HepG2 (cell line): Measurements from ENCODE around the gene NCKAP1. TPM values are rescaled to one million over a fixed set of nuclear protein-coding genes. Genes with fewer than 3 reads are reported as not detected.
A peak's percentile ranks its signal among the peaks of the same experiment; 100 is the strongest.

Experiments used
- ADNP ChIP-seq: sonication (generic); formaldehyde crosslinking; IDR thresholded peaks from 2 replicates; pipeline ENCODE4 v1.4.0; 2020; ENCODE audit warnings: missing genetic modification reagents
- ARNTL ChIP-seq: sonication (generic); formaldehyde crosslinking; IDR thresholded peaks from 2 replicates; pipeline ENCODE4 v1.4.0; 2020; ENCODE audit warnings: mild to moderate bottlenecking, missing genetic modification reagents
- CEBPB ChIP-seq: IDR thresholded peaks from 2 replicates; pipeline ENCODE4 v1.6.1; 2011; ENCODE audit warnings: low read depth, low read length, improper control_type of control experiment, borderline replicate concordance
- EP300 ChIP-seq, 3 experiments: sonication (generic) in 1 of 3; formaldehyde crosslinking in 1 of 3; IDR thresholded peaks; 2 replicates each; pipeline versions ENCODE4 v1.5.1 to v1.6.1; 2011 to 2020; ENCODE audit warnings: low read depth in 2 of 3, low read length in 2 of 3, borderline replicate concordance in 1 of 3, improper control_type of control experiment in 1 of 3, mild to moderate bottlenecking in 1 of 3, missing genetic modification reagents in 1 of 3, moderate library complexity in 1 of 3
- GRHL1 ChIP-seq: sonication (generic); formaldehyde crosslinking; conservative IDR thresholded peaks from 2 replicates; pipeline ENCODE4 v1.8.0; 2022; ENCODE audit warnings: missing genetic modification reagents
- HNRNPK ChIP-seq: fragments of 200-400 bp; formaldehyde crosslinking; IDR thresholded peaks from 2 replicates; pipeline ENCODE4 v1.6.1; 2018; ENCODE audit warnings: low read length, low read depth, moderate library complexity, mild to moderate bottlenecking; ENCODE audit not compliant: poor library complexity, severe bottlenecking
- HNRNPLL ChIP-seq: fragments of 200-400 bp; formaldehyde crosslinking; IDR thresholded peaks from 2 replicates; pipeline ENCODE4 v1.6.1; 2017; ENCODE audit warnings: mild to moderate bottlenecking, low read depth, low read length; ENCODE audit not compliant: poor library complexity, severe bottlenecking
- NFATC3 ChIP-seq: sonication (generic); formaldehyde crosslinking; IDR thresholded peaks from 2 replicates; pipeline ENCODE4 v1.5.1; 2020; ENCODE audit warnings: mild to moderate bottlenecking, missing genetic modification reagents
- NR1H2 ChIP-seq: sonication (generic); formaldehyde crosslinking; IDR thresholded peaks from 2 replicates; pipeline ENCODE4 v1.8.1; 2022; ENCODE audit warnings: low read depth, missing genetic modification reagents, borderline replicate concordance
- NR3C1 ChIP-seq: sonication (generic); formaldehyde crosslinking; IDR thresholded peaks from 2 replicates; pipeline ENCODE4 v1.4.0; 2020; ENCODE audit warnings: missing genetic modification reagents
- SNAI1 ChIP-seq: sonication (generic); formaldehyde crosslinking; IDR thresholded peaks from 2 replicates; pipeline ENCODE4 v1.5.0; 2020; ENCODE audit warnings: mild to moderate bottlenecking, missing genetic modification reagents, borderline replicate concordance
- TCF7L2 ChIP-seq: IDR thresholded peaks from 2 replicates; pipeline ENCODE4 v1.6.1; 2011; ENCODE audit warnings: mild to moderate bottlenecking, low read depth, low read length, moderate library complexity
- TEAD3 ChIP-seq: optimal IDR thresholded peaks from 2 replicates; pipeline ENCODE3; 2016; ENCODE audit warnings: borderline replicate concordance
- TFDP1 ChIP-seq: IDR thresholded peaks from 2 replicates; pipeline ENCODE4 v1.6.1; 2016; ENCODE audit warnings: missing compliant biosample characterization, missing genetic modification reagents, borderline replicate concordance
- ZBTB38 ChIP-seq: sonication (generic); formaldehyde crosslinking; IDR thresholded peaks from 2 replicates; pipeline ENCODE4 v1.5.1; 2020; ENCODE audit warnings: mild to moderate bottlenecking, missing genetic modification reagents
- ZC3H13 ChIP-seq: sonication (generic); formaldehyde crosslinking; IDR thresholded peaks from 2 replicates; pipeline ENCODE4 v1.8.1; 2023; ENCODE audit warnings: mild to moderate bottlenecking, missing genetic modification reagents, moderate library complexity
- ZC3H4 ChIP-seq: sonication (generic); formaldehyde crosslinking; IDR thresholded peaks from 2 replicates; pipeline ENCODE4 v1.4.0; 2020; ENCODE audit warnings: missing genetic modification reagents, borderline replicate concordance
- ZEB1 ChIP-seq: IDR thresholded peaks from 2 replicates; pipeline ENCODE4 v1.6.1; 2012; ENCODE audit warnings: mild to moderate bottlenecking, low read depth, inconsistent platforms; ENCODE audit not compliant: insufficient replicate concordance
- ZFP82 ChIP-seq: sonication (generic); formaldehyde crosslinking; IDR thresholded peaks from 2 replicates; pipeline ENCODE4 v1.5.1; 2020; ENCODE audit warnings: mild to moderate bottlenecking, missing genetic modification reagents, borderline replicate concordance
- ZNF3 ChIP-seq: IDR thresholded peaks from 2 replicates; pipeline ENCODE4 v1.7.0; 2017; ENCODE audit warnings: inconsistent platforms
- ZSCAN22 ChIP-seq: sonication (generic); formaldehyde crosslinking; IDR thresholded peaks from 2 replicates; pipeline ENCODE4 v1.4.0; 2020; ENCODE audit warnings: mild to moderate bottlenecking, missing genetic modification reagents
- polyA plus RNA-seq, 8 experiments: library from polyadenylated mRNA; depleted of rRNA in 3 of 8; stranded (reverse) in 7 of 8; unstranded in 1 of 8; fragments of >200 nt; fragmentation: Illumina TruSeq in 4 of 8; extraction: Trizol in 4 of 8; gene quantifications; 2 replicates each; pipeline versions ENCODE4 v1.2.1 to v1.2.3, GENCODE V29; 2011 to 2016; ENCODE audit warnings: low read depth in 4 of 8, missing spikeins in 1 of 8, mixed read lengths in 1 of 8; ENCODE audit not compliant: insufficient read depth in 1 of 8
- total RNA-seq, 5 experiments: library from RNA; depleted of rRNA; stranded (reverse); fragments of >200 nt; fragmentation: Illumina TruSeq; extraction: Trizol; gene quantifications; 2 replicates each; pipeline ENCODE4 v1.2.3, GENCODE V29; 2016; ENCODE audit warnings: low read depth in 1 of 5
- TF ChIP-seq, protein P1 (sequence below): sonication (generic); formaldehyde crosslinking; IDR thresholded peaks from 2 replicates; pipeline ENCODE4 v1.4.0; 2020; ENCODE audit warnings: missing genetic modification reagents, mild to moderate bottlenecking, borderline replicate concordance
- TF ChIP-seq, protein P2 (sequence below): sonication (generic); formaldehyde crosslinking; IDR thresholded peaks from 2 replicates; pipeline ENCODE4 v1.4.0; 2020; ENCODE audit warnings: missing genetic modification reagents

The NCKAP1 gene
- total and polyA plus RNA-seq, 2 of the 13 experiments (the other 11 are each of a cell fraction or from before 2014, with no cell fraction given) = 72.1 to 96.3 TPM

DNA sequence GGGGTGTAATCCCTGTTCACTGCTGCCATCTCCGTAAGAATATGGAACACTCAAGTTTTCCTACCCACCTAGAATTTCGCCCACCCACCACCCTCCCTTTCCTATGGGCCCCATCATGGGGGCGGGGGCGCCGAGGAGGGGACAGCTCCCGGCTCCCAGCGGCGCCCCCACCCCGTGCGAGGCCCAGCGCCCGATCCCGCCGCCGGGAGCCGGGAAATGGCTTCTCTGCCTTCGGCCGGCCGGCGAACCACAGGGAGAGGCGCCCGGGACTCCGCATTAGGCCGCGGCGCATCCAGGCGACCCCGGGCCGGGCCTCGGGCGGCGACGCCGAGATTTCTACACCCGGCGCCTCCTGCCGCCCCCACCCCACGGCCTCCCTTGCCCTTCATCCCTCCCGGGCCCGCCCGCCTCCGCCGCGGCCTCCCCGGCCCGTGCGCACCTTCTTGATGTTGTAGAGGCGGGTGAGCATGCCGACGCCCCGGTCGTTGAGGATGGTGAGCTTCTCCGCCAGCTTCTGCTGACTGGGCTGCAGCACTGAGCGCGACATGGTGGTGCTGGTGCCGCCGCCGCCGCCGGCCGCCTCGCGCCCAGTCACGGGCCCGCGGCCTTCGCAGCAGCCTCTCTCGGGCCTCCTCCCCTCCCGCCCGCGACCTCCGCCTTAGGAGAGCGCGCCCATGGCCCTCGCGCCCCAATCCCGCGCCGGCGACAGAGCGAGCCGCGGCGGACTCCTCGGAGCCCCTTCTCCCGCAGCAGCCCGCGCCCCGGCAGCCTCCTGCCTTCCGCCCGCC is 510 bp downstream of the NCKAP1 start (continued):
- TF ChIP-seq, protein P1, sequence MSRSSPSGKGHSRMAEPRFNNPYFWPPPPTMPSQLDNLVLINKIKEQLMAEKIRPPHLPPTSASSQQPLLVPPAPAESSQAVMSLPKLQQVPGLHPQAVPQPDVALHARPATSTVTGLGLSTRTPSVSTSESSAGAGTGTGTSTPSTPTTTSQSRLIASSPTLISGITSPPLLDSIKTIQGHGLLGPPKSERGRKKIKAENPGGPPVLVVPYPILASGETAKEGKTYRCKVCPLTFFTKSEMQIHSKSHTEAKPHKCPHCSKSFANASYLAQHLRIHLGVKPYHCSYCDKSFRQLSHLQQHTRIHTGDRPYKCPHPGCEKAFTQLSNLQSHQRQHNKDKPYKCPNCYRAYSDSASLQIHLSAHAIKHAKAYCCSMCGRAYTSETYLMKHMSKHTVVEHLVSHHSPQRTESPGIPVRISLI (CRISPR knock-in tag) = no peak; the same call in 1 of the 2 replicates
- TF ChIP-seq ARNTL (no peak), SNAI1 (CRISPR knock-in tag) (peak; percentile 92), NFATC3 (CRISPR knock-in tag) (no peak), TEAD3 (CRISPR knock-in tag) (no peak), ZFP82 (CRISPR knock-in tag) (no peak), GRHL1 (CRISPR knock-in tag) (no peak), ZEB1 (no peak), NR3C1 (no peak), HNRNPK (peak; percentile 53), ZNF3 (CRISPR knock-in tag) (no peak), ZC3H4 (CRISPR knock-in tag) (no peak), CEBPB (no peak), ZSCAN22 (no peak), TCF7L2 (no peak), ADNP (CRISPR knock-in tag) (no peak), ZBTB38 (no peak), ZC3H13 (no peak; the same call in 1 of the 2 replicates), NR1H2 (CRISPR knock-in tag) (no peak; the same call in 1 of the 2 replicates), EP300 (IDR thresholded peaks at IDR 0.05; ENCODE audit: low read depth in 2 of 2, low read length in 2 of 2) (no peak), EP300 (CRISPR knock-in tag; IDR thresholded peaks at IDR 0.05; ENCODE audit: borderline replicate concordance) (no peak), TFDP1 (CRISPR knock-in tag) (no peak; the same call in 1 of the 2 replicates), HNRNPLL (peak; percentile 29)
- TF ChIP-seq, protein P2, sequence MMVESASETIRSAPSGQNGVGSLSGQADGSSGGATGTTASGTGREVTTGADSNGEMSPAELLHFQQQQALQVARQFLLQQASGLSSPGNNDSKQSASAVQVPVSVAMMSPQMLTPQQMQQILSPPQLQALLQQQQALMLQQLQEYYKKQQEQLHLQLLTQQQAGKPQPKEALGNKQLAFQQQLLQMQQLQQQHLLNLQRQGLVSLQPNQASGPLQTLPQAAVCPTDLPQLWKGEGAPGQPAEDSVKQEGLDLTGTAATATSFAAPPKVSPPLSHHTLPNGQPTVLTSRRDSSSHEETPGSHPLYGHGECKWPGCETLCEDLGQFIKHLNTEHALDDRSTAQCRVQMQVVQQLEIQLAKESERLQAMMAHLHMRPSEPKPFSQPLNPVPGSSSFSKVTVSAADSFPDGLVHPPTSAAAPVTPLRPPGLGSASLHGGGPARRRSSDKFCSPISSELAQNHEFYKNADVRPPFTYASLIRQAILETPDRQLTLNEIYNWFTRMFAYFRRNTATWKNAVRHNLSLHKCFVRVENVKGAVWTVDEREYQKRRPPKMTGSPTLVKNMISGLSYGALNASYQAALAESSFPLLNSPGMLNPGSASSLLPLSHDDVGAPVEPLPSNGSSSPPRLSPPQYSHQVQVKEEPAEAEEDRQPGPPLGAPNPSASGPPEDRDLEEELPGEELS = no peak
